ENCODE data around the gene SPNS3. TPM values are rescaled to one million over a fixed set of nuclear protein-coding genes. Genes with fewer than 3 reads are reported as not detected.

Gene SPNS3
- polyA plus RNA-seq, 3 donors, result 0.16 to 0.24 TPM; not detected in 1

DNA sequence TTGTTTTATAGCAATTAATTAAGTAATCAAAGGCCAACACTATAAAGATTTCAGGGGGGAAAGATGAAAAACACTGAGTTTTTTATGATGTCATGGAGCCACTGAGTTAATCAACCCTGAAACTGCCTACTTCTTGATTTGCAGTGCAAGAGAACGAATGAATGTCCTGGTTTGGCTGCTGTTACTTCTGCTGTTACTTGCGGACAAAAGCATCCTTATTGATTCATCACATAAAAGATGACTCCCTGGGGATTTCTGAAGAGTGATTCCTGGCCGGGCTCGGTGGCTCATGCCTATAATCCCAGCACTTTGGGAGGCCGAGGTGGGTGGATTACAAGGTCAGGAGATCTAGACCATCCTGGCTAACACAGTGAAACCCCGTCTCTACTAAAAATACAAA lies 10.9 kb upstream of the SPNS3 start:
- 65 to 83% (median 75%) methylated on average over 5 to 6 of the region's 6 CpGs for WGBS, 3 donors
- H3K27ac ChIP-seq (ENCODE audit: low read depth, low read length), result no peak overlapping the region

DNA sequence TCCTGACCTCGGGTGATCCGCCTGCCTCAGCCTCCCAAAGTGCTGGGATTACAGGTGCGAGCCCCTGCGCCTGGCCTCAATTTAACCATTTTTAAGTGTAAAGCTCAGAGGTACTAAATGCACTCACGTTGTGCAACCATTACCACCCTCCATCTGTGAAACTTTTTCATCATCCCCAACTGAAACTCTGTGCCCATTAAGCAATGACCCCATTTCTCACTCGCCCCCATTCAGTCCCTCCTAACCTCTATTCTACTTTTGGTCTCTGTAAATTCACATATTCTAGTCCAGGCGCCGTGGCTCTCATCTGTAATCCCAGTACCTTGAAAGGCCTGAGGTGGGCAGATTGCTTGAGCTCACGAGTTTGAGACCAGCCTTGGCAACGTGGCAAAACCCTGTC lies 8.3 kb upstream of the SPNS3 start:
- H3K27ac ChIP-seq (ENCODE audit: low read depth, low read length), result no peak overlapping the region
- WGBS, 3 donors, result 59 to 73% (median 63%) methylated on average over 10 of the region's 10 CpGs

- WGBS, 3 donors, result 70 to 79% (median 72%) methylated on average over 10 of the region's 10 CpGs
- H3K27ac ChIP-seq (ENCODE audit: low read depth, low read length), result no peak overlapping the region
Measured at GRCh38 chr17:4426499-4427208, 7.1 kb upstream of the SPNS3 start.

- no peak overlapping the region for H3K27ac ChIP-seq (ENCODE audit: low read depth, low read length)
- 75 to 83% (median 81%) methylated on average over 11 of the region's 11 CpGs for WGBS, 3 donors
Measured at GRCh38 chr17:4427505-4427904, 6.2 kb upstream of the SPNS3 start.

- no peak overlapping the region for H3K27ac ChIP-seq (ENCODE audit: low read depth, low read length)
- 76 to 93% (median 78%) methylated on average over 4 of the region's 4 CpGs for WGBS, 3 donors
Measured at GRCh38 chr17:4436381-4436780, 2.6 kb downstream of the SPNS3 start.

DNA sequence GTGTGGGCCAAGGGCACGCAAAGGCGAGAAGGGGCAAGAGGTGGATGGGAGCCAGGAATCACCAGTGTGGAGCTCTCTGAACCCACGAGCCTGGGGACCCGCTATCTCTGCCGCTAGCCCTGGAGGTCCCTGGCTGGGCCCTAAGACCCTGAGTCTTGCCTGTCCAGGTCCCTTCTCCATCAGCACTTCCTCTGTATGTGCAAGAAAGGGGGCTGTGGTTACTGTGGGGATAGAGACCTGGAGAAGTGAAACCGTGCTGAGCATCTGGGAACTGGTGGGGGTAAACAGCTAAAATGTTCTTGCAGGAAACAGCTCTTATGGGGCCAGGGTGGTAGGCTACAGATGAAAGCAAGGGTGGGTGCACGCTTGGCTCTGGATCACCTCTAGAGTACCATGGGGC lies 3.1 kb downstream of the SPNS3 start:
- 61 to 88% (median 63%) methylated on average over 7 of the region's 7 CpGs for WGBS, 3 donors
- H3K27ac ChIP-seq (ENCODE audit: low read depth, low read length), result no peak overlapping the region

GRCh38 chr17:4438162-4438944 lies 4.6 kb downstream of the SPNS3 start:
- H3K27ac ChIP-seq (ENCODE audit: low read depth, low read length), result no peak overlapping the region
- WGBS, 3 donors, result 86 to 91% (median 90%) methylated on average over 17 of the region's 17 CpGs

DNA sequence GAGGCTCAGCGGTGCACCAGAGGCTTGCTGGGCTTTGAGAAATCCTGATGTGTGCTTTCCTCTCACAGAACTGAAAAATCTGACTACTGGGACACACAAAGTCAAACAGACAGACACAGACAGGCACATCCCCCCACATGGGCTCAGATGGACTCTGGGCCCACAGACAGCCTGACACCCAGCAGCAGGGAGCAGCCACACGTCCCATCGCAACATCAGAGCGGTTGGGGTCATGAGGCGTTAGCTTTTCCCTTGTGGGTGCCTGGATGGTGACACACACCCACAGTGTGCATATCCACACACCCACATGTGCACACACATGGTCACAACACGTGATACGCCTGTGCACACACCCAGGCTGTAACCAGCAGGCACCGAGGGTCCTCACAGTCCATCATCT lies 6.3 kb downstream of the SPNS3 start:
- 76 to 81% (median 80%) methylated on average over 8 of the region's 8 CpGs for WGBS, 3 donors
- H3K27ac ChIP-seq (ENCODE audit: low read depth, low read length), result no peak overlapping the region

DNA sequence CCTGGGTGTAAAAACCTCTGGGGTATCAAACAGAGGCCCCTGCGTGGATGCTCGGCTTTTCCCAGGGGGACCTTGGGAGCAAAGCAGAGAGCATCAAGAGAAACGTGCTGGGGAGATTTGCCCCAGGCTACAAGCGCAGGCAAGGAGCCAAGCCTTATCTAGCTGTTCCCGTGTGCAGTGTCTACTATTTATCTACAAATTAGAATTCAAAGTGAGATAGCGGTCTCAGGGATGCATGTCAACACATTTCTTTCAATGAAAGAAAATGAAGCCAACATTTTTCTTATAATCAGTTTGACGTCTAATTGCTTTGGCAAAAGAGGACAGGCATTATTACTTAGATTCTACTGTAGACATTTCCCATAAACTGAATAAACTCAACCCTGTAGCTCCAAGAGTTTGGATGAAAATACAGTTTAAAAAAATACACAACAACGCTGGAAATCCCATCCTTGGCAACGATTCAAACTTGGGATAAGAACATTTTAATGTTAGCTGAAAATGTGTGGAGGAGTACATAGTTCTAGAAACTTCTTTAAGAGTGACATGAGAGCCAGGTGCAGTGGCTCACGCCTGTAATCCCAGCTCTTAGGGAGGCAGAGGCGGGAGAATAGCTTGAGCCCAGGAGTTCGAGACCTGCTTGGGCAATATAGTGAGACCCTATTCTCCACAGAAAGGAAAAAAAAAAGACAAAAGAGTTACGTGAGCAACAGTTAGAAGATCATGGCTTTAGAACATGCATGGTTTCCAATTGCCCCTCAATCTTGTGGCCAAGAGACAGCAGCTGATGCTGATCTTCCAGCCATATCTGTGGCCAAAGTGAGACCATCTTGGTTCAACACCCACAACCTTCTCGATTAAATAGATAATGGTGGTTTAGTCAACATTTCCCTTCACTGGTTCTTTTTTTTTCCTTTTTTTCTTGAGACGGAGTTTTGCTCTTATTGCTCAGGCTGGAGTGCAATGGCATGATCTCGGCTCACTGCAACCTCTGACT lies 7.2 kb downstream of the SPNS3 start:
- WGBS, 3 donors, result 49 to 56% (median 54%) methylated on average over 16 of the region's 16 CpGs
- no peak overlapping the region for H3K27ac ChIP-seq (ENCODE audit: low read depth, low read length)

GRCh38 chr17:4442582-4442981 lies 8.8 kb downstream of the SPNS3 start:
- WGBS, 3 donors, result 66 to 81% (median 80%) methylated on average over 3 of the region's 3 CpGs
- H3K27ac ChIP-seq (ENCODE audit: low read depth, low read length), result no peak overlapping the region

DNA sequence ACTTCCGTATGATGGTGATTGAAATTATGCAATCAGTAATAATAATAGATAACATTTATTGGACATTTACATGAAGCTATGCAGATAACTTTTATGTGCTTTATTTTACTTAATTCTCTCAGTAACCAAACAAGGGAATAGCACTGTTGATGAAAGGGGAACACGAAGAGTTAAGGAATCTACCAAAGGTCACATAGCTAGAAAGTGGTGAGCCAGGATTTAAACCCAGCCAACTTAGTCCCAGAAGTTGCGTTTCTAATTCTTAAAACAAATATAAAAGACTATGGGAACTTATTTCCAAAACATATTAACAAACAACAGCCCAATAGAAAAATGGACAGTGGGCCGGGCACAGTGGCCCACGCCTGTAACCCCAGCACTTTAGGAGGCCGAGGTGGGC lies 9.7 kb downstream of the SPNS3 start:
- no peak overlapping the region for H3K27ac ChIP-seq (ENCODE audit: low read depth, low read length)
- WGBS, 3 donors, result 41 to 69% (median 64%) methylated on average over 6 of the region's 6 CpGs

GRCh38 chr17:4444782-4445473 lies 11.2 kb downstream of the SPNS3 start:
- WGBS, 3 donors, result 63 to 72% (median 68%) methylated on average over 18 of the region's 18 CpGs
- H3K27ac ChIP-seq (ENCODE audit: low read depth, low read length), result no peak overlapping the region

GRCh38 chr17:4445731-4446130 lies 12.0 kb downstream of the SPNS3 start:
- 89 to 94% (median 92%) methylated on average over 12 to 13 of the region's 13 CpGs for WGBS, 3 donors
- no peak overlapping the region for H3K27ac ChIP-seq (ENCODE audit: low read depth, low read length)

DNA sequence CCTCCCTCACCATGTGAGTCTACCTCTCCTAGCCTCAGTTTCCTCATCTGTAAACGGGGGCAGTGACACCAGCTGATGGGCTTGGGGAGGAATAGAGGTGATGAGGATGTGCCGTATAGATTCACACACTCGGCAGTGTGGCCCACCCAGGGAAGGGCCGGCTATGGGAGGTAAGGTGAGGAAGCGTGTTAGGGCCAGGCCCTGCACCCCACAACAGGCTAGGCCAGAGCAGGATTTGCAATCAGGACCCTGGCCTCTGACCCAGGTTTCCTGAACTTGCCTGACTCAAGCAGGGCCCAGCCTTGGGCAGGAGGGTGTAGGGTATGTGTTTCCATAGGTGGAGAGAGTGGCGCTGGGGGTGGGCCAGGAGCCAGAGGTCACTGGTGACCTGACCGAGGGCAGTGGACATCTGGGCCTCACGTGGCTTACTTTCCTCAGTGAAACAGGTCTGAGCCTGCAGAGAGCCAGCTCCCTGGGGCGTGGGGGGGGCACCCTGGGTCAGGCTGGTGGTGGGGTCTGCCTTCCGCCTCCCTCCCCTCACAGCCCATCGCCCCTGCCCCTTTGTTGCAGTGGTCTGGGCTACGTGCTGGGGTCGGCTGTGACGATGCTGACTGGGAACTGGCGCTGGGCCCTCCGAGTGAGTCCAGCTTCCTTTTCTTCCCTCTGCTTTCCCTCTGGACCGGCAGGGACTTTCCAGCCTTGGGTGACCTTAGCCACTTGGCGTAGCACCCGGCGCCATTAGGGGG lies 12.8 kb downstream of the SPNS3 start:
- no peak overlapping the region for H3K27ac ChIP-seq (ENCODE audit: low read depth, low read length)
- WGBS, 3 donors, result 66 to 84% (median 70%) methylated on average over 19 to 20 of the region's 20 CpGs

DNA sequence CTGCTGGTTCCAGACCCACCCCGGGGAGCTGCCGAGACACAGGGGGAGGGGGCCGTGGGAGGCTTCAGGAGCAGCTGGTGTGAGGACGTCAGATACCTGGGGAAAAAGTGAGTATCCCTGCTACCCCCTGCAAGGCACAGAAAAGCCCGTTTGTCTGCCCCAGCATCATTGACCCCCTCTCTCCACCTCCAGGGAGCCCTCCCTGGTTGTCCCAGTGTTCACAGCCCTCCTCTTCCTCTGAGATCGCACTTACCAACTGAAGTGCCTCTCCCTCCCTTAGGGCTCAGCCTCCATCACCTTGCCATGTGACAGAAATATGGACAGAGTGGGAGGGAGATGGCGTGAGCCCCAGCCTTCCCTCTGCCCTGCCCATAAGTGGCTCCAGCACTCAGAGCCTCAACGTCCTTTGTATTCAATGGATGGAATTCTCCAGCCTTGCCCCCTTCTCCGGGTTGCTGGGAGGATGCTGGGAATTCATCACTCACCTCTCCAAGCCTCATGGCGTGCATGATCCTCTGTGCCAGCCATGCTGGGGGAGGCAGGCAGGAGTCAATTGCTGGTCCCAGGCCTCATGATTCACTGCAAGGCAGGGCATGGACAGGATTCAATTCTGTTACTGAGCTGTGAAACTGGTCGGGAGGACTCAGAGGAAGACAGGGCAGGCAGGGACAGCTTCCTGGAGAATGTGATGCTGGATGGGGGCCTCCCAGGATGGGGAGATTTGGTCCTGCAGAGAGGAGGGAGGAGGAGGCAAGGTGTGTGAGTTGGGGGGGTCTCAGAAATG lies 14.6 kb downstream of the SPNS3 start:
- 61 to 77% (median 75%) methylated on average over 11 of the region's 11 CpGs for WGBS, 3 donors
- no peak overlapping the region for H3K27ac ChIP-seq (ENCODE audit: low read depth, low read length)

GRCh38 chr17:4449736-4450135 lies 16.0 kb downstream of the SPNS3 start:
- H3K27ac ChIP-seq (ENCODE audit: low read depth, low read length), result no peak overlapping the region

More at GRCh38 chr17:4449736-4450135, 16.0 kb downstream of the SPNS3 start:
- 32 to 81% (median 35%) methylated on average over 11 of the region's 11 CpGs for WGBS, 3 donors

All from adipose tissue (tissue), 3 donors.